ENCODE results near the gene USE1. TPM values are rescaled to one million over a fixed set of nuclear protein-coding genes. Genes with fewer than 3 reads are reported as not detected.

The USE1 gene
- total RNA-seq, 1 experiment from 2014 or later, result 26.2 TPM

DNA sequence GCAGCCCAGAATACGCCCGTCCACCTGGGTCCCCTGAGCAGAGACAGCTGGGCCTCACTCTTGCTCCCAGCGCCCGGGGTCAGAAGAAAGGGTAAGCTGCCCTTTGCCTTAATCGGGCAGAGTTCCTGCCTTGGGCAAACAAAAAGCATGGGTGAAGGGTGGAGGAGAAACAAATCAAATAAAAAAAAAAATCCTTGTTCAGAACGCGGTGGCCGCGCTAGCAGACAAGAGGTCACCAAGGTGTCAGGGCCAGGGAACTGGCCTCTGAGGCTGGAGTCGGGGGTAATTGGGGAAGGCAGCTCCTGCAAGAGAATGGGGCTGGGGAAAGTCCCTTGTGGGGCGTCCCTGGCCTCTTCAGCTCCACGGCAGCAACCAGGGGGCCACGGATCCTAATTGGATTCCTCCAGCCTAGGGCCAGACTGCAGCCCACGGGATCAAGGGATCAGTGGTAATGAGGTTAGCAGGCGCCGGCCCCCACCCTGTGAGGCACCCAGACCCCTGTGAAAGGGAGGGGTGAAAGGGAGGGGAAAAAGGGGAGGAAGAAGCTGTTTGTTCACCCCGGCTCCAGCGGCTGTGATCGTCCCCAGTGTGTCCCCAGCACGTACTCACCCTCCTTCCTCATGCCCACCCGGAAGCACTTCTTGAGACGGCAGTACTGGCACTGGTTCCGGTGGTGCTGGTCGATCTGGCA lies 25.1 kb downstream of the USE1 start:
- in situ Hi-C loops (cut with HindIII; ENCODE audit: low pct_unique_long_range_greater_than_20kb, low sequenced_read_pairs) (no loop called here), intact Hi-C loops (cut with micrococcal nuclease; ENCODE audit: unreplicated experiment) (no loop called here)
- Histone ChIP-seq H3K4me1 (ENCODE audit: control insufficient read depth, insufficient read depth, low read length) (peaks cover 49% of the 10 kb centered on the region), H3K27ac (ENCODE audit: low read length) (peak overlapping the region; percentile 87), H3K36me3 (ENCODE audit: control insufficient read depth, insufficient read depth, low read length) (peaks cover 5% of the 10 kb centered on the region), H3K4me3 (ENCODE audit: low read depth in 2 of 2, low read length in 2 of 2) (peak overlapping the region in 1 of 2 experiments; percentile 39; a peak in 2 of 4 replicates), H3K9me3 (ENCODE audit: control insufficient read depth, insufficient read depth, low read depth, low read length) (no peaks in the 10 kb centered on the region), H3K27me3 (ENCODE audit: control insufficient read depth, insufficient read depth, low read length) (no peaks in the 10 kb centered on the region)
- TF ChIP-seq, protein P1, sequence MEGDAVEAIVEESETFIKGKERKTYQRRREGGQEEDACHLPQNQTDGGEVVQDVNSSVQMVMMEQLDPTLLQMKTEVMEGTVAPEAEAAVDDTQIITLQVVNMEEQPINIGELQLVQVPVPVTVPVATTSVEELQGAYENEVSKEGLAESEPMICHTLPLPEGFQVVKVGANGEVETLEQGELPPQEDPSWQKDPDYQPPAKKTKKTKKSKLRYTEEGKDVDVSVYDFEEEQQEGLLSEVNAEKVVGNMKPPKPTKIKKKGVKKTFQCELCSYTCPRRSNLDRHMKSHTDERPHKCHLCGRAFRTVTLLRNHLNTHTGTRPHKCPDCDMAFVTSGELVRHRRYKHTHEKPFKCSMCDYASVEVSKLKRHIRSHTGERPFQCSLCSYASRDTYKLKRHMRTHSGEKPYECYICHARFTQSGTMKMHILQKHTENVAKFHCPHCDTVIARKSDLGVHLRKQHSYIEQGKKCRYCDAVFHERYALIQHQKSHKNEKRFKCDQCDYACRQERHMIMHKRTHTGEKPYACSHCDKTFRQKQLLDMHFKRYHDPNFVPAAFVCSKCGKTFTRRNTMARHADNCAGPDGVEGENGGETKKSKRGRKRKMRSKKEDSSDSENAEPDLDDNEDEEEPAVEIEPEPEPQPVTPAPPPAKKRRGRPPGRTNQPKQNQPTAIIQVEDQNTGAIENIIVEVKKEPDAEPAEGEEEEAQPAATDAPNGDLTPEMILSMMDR (IDR thresholded peaks at IDR 0.05), result no peak
- TF ChIP-seq, protein P2, sequence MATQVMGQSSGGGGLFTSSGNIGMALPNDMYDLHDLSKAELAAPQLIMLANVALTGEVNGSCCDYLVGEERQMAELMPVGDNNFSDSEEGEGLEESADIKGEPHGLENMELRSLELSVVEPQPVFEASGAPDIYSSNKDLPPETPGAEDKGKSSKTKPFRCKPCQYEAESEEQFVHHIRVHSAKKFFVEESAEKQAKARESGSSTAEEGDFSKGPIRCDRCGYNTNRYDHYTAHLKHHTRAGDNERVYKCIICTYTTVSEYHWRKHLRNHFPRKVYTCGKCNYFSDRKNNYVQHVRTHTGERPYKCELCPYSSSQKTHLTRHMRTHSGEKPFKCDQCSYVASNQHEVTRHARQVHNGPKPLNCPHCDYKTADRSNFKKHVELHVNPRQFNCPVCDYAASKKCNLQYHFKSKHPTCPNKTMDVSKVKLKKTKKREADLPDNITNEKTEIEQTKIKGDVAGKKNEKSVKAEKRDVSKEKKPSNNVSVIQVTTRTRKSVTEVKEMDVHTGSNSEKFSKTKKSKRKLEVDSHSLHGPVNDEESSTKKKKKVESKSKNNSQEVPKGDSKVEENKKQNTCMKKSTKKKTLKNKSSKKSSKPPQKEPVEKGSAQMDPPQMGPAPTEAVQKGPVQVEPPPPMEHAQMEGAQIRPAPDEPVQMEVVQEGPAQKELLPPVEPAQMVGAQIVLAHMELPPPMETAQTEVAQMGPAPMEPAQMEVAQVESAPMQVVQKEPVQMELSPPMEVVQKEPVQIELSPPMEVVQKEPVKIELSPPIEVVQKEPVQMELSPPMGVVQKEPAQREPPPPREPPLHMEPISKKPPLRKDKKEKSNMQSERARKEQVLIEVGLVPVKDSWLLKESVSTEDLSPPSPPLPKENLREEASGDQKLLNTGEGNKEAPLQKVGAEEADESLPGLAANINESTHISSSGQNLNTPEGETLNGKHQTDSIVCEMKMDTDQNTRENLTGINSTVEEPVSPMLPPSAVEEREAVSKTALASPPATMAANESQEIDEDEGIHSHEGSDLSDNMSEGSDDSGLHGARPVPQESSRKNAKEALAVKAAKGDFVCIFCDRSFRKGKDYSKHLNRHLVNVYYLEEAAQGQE (IDR thresholded peaks at IDR 0.05; ENCODE audit: insufficient read depth in 1 of 2, low read depth in 2 of 2, low read length in 1 of 2), result no peak
- no peak for TF ChIP-seq TCF7L2 (IDR thresholded peaks at IDR 0.05; ENCODE audit: low read depth, low read length)
- TF ChIP-seq SIN3A (IDR thresholded peaks at IDR 0.05; ENCODE audit: borderline replicate concordance, insufficient read depth, low read depth, low read length), result no peak
- no peak for TF ChIP-seq POLR2AphosphoS5 (IDR thresholded peaks at IDR 0.05; ENCODE audit: low read depth, low read length)
- ATAC-seq, result no peak
- CTCF ChIA-PET, result no interaction called here
- POLR2A ChIA-PET, result no interaction called here
- no TSS peak for BruUV-seq (replicated peaks)
- DNase-seq (ENCODE audit: low read depth, low spot score), result no peak

DNA sequence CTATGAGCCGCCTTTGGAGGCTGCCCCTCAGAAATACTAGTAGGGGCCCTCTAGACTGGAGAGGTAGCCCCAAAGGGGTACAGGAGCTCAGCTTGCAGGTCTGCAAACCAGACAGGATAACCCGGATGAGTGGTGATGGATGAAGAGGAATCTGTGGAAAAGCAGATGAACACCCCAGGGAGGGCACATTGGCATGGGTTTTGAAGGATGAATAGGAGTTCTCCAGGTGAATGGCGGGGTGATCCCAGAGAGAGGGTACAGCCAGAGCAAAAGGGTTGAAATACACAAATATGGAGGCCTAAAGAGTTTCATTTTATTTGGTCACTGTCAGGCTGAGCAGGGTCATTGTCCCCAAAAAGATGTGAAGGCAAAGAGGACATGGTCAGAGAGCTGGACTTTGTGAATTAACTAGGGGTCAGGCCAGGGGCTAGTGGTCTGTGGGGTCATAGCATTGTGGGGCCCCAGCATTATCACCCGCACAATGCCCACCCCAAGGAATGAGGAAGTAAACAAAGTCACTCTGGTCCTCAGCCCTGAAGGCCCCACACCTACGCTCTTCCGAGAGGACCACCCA lies 25.8 kb downstream of the USE1 start:
- intact Hi-C loops (cut with micrococcal nuclease; ENCODE audit: unreplicated experiment), result no loop called here
- Histone ChIP-seq H3K36me3 (ENCODE audit: control insufficient read depth, insufficient read depth, low read length) (peaks cover 5% of the 10 kb centered on the region), H3K4me3 (ENCODE audit: low read depth in 2 of 2, low read length in 2 of 2) (peak overlapping the region in 1 of 2 experiments; percentile 39; a peak in 2 of 4 replicates), H3K9me3 (ENCODE audit: control insufficient read depth, insufficient read depth, low read depth, low read length) (no peaks in the 10 kb centered on the region), H3K27ac (ENCODE audit: low read length) (peak overlapping the region; percentile 87), H3K27me3 (ENCODE audit: control insufficient read depth, insufficient read depth, low read length) (no peaks in the 10 kb centered on the region), H3K4me1 (ENCODE audit: control insufficient read depth, insufficient read depth, low read length) (peaks cover 49% of the 10 kb centered on the region)
- in situ Hi-C loops (cut with HindIII; ENCODE audit: low pct_unique_long_range_greater_than_20kb, low sequenced_read_pairs), result no loop called here
- ATAC-seq (no peak), DNase-seq (ENCODE audit: low read depth, low spot score) (no peak)
- no peak for TF ChIP-seq POLR2AphosphoS5 (IDR thresholded peaks at IDR 0.05; ENCODE audit: low read depth, low read length)
- no peak for TF ChIP-seq TCF7L2 (IDR thresholded peaks at IDR 0.05; ENCODE audit: low read depth, low read length)
- TF ChIP-seq SIN3A (IDR thresholded peaks at IDR 0.05; ENCODE audit: borderline replicate concordance, insufficient read depth, low read depth, low read length), result no peak
- TF ChIP-seq, protein P1 (IDR thresholded peaks at IDR 0.05), result no peak
- TF ChIP-seq, protein P2 (IDR thresholded peaks at IDR 0.05; ENCODE audit: insufficient read depth in 1 of 2, low read depth in 2 of 2, low read length in 1 of 2), result no peak
- BruUV-seq (replicated peaks), result no TSS peak
- CTCF ChIA-PET, result interaction anchor here (0.6 kb wide), 1 partner anchor 14 kb away, joined by 3 read pairs; no protein-coding TSS in a partner anchor
- POLR2A ChIA-PET, result no interaction called here

All from Panc1 (cell line).